MM.1S (cell line): Measurements from ENCODE around the gene DHX29.

Source experiments
- DNase-seq: peaks from one replicate; pipeline ENCODE4 v3.0.0-alpha.2; 2015
- H2AFZ ChIP-seq: fragments of 300-600 bp; sonication (generic); 2 replicates; pipeline ENCODE4 v1.6.0; 2016; ENCODE audit warnings: antibody characterized with exemption, low read length
- H3F3A ChIP-seq: fragments of 300-600 bp; sonication (generic); 2 replicates; pipeline ENCODE4 v1.6.1; 2016; ENCODE audit warnings: mild to moderate bottlenecking, antibody characterized with exemption, low read length, moderate library complexity, mixed read lengths; ENCODE audit not compliant: insufficient read depth
- H3K27ac ChIP-seq: fragments of 300-600 bp; sonication (generic); 2 replicates; pipeline ENCODE4 v1.5.1; 2016; ENCODE audit warnings: mild to moderate bottlenecking, low read length
- H3K27me3 ChIP-seq: fragments of 300-600 bp; sonication (generic); replicated peaks from 2 replicates; pipeline ENCODE4 v1.6.0; 2016; ENCODE audit warnings: low read length; ENCODE audit not compliant: insufficient read depth
- H3K36me3 ChIP-seq: fragments of 300-600 bp; sonication (generic); replicated peaks from 2 replicates; pipeline ENCODE4 v1.6.1; 2016; ENCODE audit warnings: mild to moderate bottlenecking, low read length, mixed read lengths; ENCODE audit not compliant: insufficient read depth
- H3K4me1 ChIP-seq: fragments of 300-600 bp; sonication (generic); 2 replicates; pipeline ENCODE4 v1.6.1; 2016; ENCODE audit warnings: low read length, mixed read lengths
- H3K4me2 ChIP-seq: fragments of 300-600 bp; sonication (generic); 2 replicates; pipeline ENCODE4 v1.6.0; 2016; ENCODE audit warnings: low read depth, low read length
- H3K4me3 ChIP-seq: fragments of 300-600 bp; sonication (generic); 2 replicates; pipeline ENCODE4 v1.5.1; 2016; ENCODE audit warnings: low read length, mixed read lengths
- H3K79me2 ChIP-seq: fragments of 300-600 bp; sonication (generic); 2 replicates; pipeline ENCODE4 v1.6.1; 2016; ENCODE audit warnings: mixed run types, low read length, mixed read lengths
- H3K9ac ChIP-seq: fragments of 300-600 bp; sonication (generic); 2 replicates; pipeline ENCODE4 v1.6.1; 2016; ENCODE audit warnings: low read length, mixed read lengths
- H3K9me2 ChIP-seq: fragments of 300-600 bp; sonication (generic); replicated peaks from 2 replicates; pipeline ENCODE4 v1.6.1; 2016; ENCODE audit warnings: mild to moderate bottlenecking, low read length, mixed read lengths; ENCODE audit not compliant: insufficient read depth
- H3K9me3 ChIP-seq: fragments of 300-600 bp; sonication (generic); replicated peaks from 2 replicates; pipeline ENCODE4 v1.6.1; 2016; ENCODE audit warnings: mild to moderate bottlenecking, low read length, mixed read lengths; ENCODE audit not compliant: insufficient read depth
- H4K20me1 ChIP-seq: fragments of 300-600 bp; sonication (generic); 2 replicates; pipeline ENCODE4 v1.6.1; 2016; ENCODE audit warnings: mild to moderate bottlenecking, low read length, moderate library complexity, mixed read lengths; ENCODE audit not compliant: insufficient read depth
- EZH2 ChIP-seq: fragments of 300-600 bp; sonication (generic); optimal IDR thresholded peaks from 2 replicates; pipeline ENCODE3; 2017; ENCODE audit warnings: low read depth, mild to moderate bottlenecking, antibody characterized with exemption, low read length, mixed read lengths
- EZH2phosphoT487 ChIP-seq: fragments of 300-600 bp; sonication (generic); IDR thresholded peaks from 2 replicates; pipeline ENCODE4 v1.6.1; 2018; ENCODE audit warnings: antibody characterized with exemption, low read length
- TF ChIP-seq, protein P1 (sequence below): fragments of 300-600 bp; sonication (generic); IDR thresholded peaks from 2 replicates; pipeline ENCODE4 v1.5.1; 2016; ENCODE audit warnings: antibody characterized with exemption, low read length, mixed read lengths

Gene DHX29

GRCh38 chr5:55347786-55348185, 40.3 kb upstream of the DHX29 start:
- Histone ChIP-seq H3K4me3 (no peak overlapping the region), H3K27me3 (no peaks in the 10 kb centered on the region), H3K4me1 (no peaks in the 10 kb centered on the region), H3K9me2 (no peaks in the 10 kb centered on the region), H3K79me2 (no peaks in the 10 kb centered on the region; the same call in none of the 2 replicates), H3K4me2 (no peak overlapping the region), H3F3A (peaks cover 11% of the 10 kb centered on the region; the same call in 1 of the 2 replicates), H2AFZ (no peak overlapping the region), H3K36me3 (peaks cover 16% of the 10 kb centered on the region; the same call in 1 of the 2 replicates), H4K20me1 (0 out of 2 replicates have a peak, but pooled peaks cover 9% of the 10 kb centered on the region), H3K27ac (no peak overlapping the region), H3K9me3 (no peaks in the 10 kb centered on the region), H3K9ac (no peak overlapping the region)
- TF ChIP-seq EZH2phosphoT487 = no peak
- no peak for TF ChIP-seq EZH2
- TF ChIP-seq, protein P1, sequence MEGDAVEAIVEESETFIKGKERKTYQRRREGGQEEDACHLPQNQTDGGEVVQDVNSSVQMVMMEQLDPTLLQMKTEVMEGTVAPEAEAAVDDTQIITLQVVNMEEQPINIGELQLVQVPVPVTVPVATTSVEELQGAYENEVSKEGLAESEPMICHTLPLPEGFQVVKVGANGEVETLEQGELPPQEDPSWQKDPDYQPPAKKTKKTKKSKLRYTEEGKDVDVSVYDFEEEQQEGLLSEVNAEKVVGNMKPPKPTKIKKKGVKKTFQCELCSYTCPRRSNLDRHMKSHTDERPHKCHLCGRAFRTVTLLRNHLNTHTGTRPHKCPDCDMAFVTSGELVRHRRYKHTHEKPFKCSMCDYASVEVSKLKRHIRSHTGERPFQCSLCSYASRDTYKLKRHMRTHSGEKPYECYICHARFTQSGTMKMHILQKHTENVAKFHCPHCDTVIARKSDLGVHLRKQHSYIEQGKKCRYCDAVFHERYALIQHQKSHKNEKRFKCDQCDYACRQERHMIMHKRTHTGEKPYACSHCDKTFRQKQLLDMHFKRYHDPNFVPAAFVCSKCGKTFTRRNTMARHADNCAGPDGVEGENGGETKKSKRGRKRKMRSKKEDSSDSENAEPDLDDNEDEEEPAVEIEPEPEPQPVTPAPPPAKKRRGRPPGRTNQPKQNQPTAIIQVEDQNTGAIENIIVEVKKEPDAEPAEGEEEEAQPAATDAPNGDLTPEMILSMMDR = no peak
- DNase-seq = no peak

DNA sequence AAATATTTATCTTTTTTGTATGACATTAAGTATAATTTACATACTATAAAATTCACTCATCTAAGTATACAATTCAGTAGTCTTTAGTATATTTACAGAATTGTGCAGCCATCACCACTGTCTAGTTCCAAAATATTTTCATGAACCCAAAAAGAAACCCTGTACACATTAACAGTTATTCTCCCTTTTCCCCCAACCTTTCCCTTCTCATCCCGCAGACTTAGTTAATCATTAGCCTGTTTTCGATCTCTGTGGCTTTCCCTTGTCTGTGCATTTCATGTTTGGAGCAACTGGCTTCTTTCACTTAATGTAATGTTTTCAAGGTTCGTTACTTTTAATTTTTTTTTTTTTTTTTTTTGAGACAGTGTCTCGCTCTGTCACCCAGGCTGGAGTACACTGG, 37.8 kb upstream of the DHX29 start:
- no peak for DNase-seq
- no peak for TF ChIP-seq EZH2phosphoT487
- TF ChIP-seq, protein P1 = no peak
- no peak for TF ChIP-seq EZH2
- Histone ChIP-seq H4K20me1 (0 out of 2 replicates have a peak, but pooled peaks cover 9% of the 10 kb centered on the region), H3K79me2 (peaks cover under 1% of the 10 kb centered on the region), H3K27ac (no peak overlapping the region), H3K9me2 (no peaks in the 10 kb centered on the region), H3K27me3 (no peaks in the 10 kb centered on the region), H2AFZ (no peak overlapping the region), H3K4me2 (no peak overlapping the region), H3K9ac (no peak overlapping the region), H3K4me3 (no peak overlapping the region), H3F3A (peaks cover 14% of the 10 kb centered on the region; the same call in 1 of the 2 replicates), H3K4me1 (no peaks in the 10 kb centered on the region), H3K9me3 (no peaks in the 10 kb centered on the region), H3K36me3 (peaks cover 16% of the 10 kb centered on the region; the same call in 1 of the 2 replicates)

GRCh38 chr5:55344392-55344992, 37.0 kb upstream of the DHX29 start:
- Histone ChIP-seq H3K4me3 (no peak overlapping the region), H4K20me1 (0 out of 2 replicates have a peak, but pooled peaks cover 9% of the 10 kb centered on the region), H3K36me3 (peaks cover 11% of the 10 kb centered on the region; the same call in 1 of the 2 replicates), H3K27me3 (no peaks in the 10 kb centered on the region), H3K79me2 (peaks cover 6% of the 10 kb centered on the region), H3F3A (peaks cover 14% of the 10 kb centered on the region; the same call in 1 of the 2 replicates), H3K9ac (no peak overlapping the region), H2AFZ (no peak overlapping the region), H3K4me1 (no peaks in the 10 kb centered on the region), H3K9me2 (no peaks in the 10 kb centered on the region), H3K27ac (no peak overlapping the region), H3K4me2 (no peak overlapping the region), H3K9me3 (no peaks in the 10 kb centered on the region)
- DNase-seq = peak; percentile 51
- TF ChIP-seq EZH2 (no peak), EZH2phosphoT487 (no peak)
- TF ChIP-seq, protein P1 = peak; percentile 74
